ENCODE data around the gene CLDN5.
"Not testable (repeated sequence)": the region's sequence is repeated elsewhere in the genome, so short reads cannot be mapped to it uniquely, and the experiment has no call there.

The CLDN5 gene

DNA sequence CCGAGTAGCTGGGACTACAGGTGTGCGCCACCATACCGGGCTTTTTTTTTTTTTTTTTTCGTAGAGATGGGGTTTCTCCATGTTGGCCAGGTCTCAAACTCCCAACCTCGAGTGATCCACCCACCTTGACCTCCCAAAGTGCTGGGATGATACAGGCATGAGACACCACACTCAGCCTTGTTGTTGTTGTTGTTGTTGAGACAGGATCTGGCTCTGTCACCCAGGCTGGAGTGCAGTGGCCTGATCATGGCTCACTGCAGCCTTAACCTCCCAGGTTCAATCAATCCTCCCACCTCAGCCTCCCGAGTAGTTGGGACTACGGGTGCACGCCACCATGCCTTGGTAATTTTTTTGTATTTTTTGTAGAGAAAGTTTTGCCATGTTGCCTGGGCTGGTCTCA, 23.4 kb upstream of the CLDN5 start:
- no peak for DNase-seq

GRCh38 chr22:19546680-19547079, 22.5 kb upstream of the CLDN5 start:
- no peak for DNase-seq

GRCh38 chr22:19545935-19546207, 21.7 kb upstream of the CLDN5 start:
- DNase-seq: no peak

- DNase-seq: no peak
Measured at GRCh38 chr22:19543970-19544708, 19.9 kb upstream of the CLDN5 start.

DNA sequence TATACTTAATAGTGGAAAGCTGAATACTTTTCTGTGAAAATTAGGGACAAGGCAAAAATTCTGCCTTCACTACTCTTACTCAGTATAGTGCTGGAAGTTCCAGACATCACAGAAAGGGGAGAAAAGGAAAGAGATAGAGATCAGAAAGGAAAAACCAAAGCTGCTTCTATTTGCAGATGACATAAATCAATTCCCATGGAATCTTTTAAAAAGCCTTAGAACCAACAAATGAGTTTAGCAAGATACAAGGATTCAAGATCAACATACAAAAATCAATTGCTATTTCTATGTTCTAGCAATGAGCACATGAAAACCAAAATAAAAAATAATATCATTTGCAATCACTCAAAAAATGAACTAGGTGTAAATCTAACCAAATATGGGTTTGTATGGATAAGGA, 16.2 kb upstream of the CLDN5 start:
- DNase-seq: no peak

DNA sequence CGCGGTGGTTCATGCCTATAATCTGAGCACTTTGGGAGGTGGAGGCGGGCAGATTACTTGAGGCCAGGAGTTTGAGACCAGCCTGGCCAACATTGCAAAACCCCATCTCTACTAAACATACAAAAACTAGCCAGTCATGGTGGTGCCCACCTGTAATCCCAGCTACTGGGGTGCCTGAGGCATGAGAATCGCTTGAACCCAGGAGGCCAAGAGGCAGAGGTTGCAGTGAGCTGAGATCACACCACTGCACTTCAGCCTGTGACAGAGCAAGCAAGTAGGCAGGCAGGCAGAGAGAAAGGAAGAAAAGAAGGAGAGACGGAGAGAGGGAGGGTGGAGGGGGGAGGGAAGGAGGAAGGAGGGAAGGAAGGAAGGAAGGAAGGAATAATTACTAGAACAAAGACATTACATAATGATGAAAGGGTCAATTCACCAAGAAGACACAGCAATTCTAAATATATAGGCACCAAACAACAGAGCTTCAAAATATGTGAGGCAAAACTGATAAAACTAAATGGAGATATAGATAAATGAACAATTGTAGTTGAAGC, 13.8 kb upstream of the CLDN5 start:
- DNase-seq: no peak

DNA sequence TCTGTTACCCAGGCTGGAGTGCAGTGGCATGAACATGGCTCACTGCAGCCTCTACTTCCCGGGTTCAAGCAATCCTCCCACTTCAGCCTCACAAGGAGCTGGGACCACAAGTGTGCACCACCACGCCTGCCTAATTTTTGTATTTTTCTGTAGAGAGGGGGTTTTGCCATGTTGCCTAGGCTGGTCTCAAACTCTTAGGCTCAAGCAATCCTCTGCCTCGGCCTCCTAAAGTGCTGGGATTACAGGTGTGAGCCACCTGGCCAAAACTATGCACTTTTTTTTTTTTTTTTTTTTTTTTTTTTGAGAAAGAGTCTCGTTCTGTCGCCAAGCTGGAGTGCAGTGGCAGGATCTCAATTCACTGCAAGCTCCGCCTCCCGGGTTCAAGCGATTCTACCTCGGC, 12.4 kb upstream of the CLDN5 start:
- DNase-seq: no peak

GRCh38 chr22:19535001-19535400, 10.8 kb upstream of the CLDN5 start:
- no peak for DNase-seq

DNA sequence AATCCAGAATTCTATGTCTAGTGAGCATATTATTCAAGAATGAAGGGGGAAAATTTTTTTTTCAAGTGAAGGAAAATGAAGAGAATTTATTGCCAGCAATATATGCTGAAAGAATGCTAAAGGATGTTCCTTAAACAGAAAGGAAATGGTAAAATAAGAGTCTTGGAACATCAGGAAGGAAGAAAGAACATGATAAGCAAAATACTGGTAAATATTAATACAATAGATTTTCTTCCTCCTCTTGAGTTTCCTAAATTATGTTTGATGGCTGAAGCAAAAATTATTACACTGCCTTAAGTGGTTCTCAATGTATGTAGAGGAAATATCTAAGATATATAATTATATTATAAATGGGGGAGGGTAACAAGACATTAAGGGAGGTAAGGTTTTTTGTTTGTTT, 9.6 kb upstream of the CLDN5 start:
- no peak for DNase-seq

GRCh38 chr22:19533049-19533626, 8.9 kb upstream of the CLDN5 start:
- no peak for DNase-seq

DNA sequence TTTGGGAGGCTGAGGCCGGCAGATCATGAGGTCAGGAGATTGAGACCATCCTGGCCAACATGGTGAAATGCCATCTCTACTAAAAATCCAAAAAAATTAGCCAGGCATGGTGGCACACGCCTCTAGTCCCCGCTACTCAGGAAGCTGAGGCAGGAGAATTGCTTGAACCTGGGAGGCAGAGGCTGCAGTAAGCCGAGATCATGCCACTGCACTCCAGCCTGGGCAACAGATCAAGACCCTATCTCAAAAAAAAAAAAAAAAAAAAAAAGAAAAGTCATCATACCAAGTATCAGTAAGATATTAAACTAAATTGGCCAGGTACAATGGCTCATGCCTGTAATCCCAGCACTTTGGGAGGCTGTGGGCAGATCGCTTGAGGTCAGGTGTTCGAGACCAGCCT, 7.1 kb upstream of the CLDN5 start:
- not testable (repeated sequence) for DNase-seq

- DNase-seq: no peak
Measured at GRCh38 chr22:19530751-19531150, 6.5 kb upstream of the CLDN5 start.

DNA sequence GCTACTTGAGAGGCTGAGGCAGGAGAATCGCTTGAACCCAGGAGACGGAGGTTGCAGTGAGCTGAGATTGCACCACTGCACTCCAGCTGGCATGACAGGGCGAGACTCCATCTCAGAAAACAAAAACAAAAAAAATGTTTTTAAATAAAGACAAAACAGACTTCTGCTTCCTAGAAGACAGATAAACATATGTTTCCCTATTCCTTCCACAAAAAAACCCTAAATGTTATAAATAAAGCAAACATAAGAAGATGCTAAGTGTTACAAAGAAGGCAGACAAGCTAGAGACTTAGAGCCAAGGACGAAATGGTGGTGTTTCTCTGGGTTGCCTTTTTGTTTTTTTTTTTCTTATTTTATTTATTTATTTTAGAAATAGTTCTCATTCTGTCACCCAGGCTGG, 5.6 kb upstream of the CLDN5 start:
- DNase-seq: no peak

- DNase-seq: no peak
Measured at GRCh38 chr22:19527861-19528417, 3.7 kb upstream of the CLDN5 start.

- DNase-seq: no peak
Measured at GRCh38 chr22:19527321-19527721, 3.1 kb upstream of the CLDN5 start.

DNA sequence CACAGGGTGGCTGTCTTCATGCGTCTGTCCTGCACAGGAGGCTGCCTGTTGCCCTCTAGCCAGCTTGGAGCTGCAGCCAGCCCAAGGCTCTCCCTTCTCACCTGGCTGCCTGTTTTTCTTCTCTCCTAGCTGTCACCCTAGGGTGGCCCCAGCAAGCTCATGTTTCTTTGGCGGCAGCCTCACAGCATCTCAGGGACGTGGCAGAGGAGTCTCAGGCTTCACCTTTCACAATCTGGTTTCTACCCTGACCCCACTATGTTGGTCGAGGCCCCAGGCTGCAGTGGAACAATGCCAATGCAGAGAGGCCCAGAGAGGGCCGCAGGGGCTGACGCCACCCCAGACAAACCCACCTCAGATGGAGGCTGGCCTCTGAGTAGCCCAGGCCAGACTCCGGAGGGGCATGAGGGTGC, 2.5 kb upstream of the CLDN5 start:
- DNase-seq: no peak

- DNase-seq: no peak
Measured at GRCh38 chr22:19526076-19526701, 2.0 kb upstream of the CLDN5 start.

DNA sequence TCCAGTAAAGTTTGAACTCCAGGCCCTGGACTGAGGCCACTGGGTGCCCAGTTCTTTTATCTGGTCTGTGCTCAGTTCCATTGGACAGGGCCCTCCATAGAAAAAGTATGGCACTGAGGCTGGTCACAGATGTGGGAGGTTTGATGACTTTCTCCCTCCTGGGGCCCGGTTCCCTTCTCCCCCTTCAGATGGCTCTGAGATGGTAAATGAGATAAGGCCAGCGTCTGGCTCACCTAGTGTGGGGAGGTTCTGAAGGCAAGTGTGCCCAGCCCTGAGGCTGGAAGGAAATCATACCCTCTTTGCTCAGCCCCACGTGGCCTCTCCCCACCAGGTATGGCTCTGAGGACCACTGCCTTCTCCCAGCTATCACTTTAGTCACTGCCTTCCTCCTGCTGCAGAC, 1.5 kb upstream of the CLDN5 start:
- no peak for DNase-seq

DNA sequence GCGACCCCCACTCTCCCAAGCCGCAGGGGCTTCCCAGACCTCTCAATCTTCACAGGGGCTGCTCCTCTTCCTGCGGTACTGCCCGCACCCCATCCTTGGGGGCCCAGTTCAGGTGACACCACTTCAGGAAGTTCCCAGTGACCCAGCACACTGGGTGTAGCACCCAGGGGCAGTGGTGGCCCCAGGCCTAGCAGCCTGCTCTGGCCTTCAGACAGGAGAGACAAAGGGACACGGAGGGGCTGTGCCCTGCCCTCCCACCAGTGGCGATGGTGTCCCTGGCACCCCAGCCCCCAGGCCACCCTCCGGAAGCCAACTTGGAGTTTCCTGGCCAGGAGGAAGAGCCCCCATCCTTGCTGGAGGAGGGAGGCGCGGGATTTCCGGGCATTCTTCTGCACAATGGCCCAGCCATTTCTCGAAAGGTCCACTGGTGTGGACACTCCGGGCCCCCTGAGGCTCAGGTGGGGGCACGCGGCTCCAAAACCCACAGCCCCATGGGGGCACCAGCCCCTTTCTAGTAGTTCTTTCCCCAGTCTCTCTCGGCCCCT, 978 bp upstream of the CLDN5 start:
- no peak for DNase-seq

- no peak for DNase-seq
Measured at GRCh38 chr22:19523240-19524169, 705 bp downstream of the CLDN5 start.

DNA sequence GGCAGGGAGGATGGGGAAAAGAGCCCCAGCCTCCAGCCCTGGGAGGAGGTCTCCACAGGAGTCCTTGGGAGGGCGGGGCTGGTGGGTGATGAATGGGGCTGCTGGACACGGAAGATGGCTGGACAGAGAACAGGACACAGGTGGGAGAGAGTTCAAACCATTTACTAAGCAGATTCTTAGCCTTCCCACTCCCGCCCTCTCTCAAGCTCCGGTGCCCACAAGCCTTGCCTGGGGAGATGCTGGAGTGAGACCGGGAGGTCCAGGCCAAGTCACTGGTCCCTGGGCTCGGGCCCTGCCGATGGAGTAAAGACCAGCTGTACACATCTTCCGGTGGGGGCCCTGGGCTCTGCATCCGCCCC, 1.4 kb downstream of the CLDN5 start:
- DNase-seq: no peak

GRCh38 chr22:19522190-19522880, 1.9 kb downstream of the CLDN5 start:
- no peak for DNase-seq
